Measurements from ENCODE around the gene NFS1. TPM values are rescaled to one million over a fixed set of nuclear protein-coding genes. Genes with fewer than 3 reads are reported as not detected.
"Not testable (repeated sequence)": the region's sequence is repeated elsewhere in the genome, so short reads cannot be mapped to it uniquely, and the experiment has no call there.

The NFS1 gene
- total RNA-seq, 2 donors from 2014 or later: 27.0 to 37.4 TPM

DNA sequence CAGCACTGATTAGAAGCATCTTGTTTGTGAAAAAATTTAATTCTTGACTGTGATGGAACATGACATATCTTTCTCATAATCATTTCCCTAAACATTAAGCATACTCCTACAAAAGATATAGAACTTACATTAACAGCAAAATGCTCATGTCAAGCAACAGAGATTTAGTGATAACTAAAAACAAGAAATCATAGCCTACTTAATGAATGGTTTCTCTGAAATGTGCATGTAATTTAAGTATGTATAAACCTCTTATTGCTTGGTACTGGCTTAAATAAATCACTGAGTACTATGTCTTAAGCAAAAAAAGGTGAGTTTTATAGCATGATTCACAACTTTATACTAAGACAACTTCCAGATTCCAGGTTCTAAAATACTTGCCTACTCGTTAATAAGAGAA is 9.3 kb upstream of the NFS1 start:
- peaks cover 39% of the 10 kb centered on the region for H3K36me3 Mint-ChIP-seq
- ATAC-seq: no peak
- H3K4me1 Mint-ChIP-seq (ENCODE audit: low read depth in 2 of 2): peaks cover 18 to 33% of the 10 kb centered on the region in 2 donors
- H3K27me3 Mint-ChIP-seq: no peaks in the 10 kb centered on the region
- H3K4me3 Mint-ChIP-seq: no peak overlapping the region
- H3K9me3 Mint-ChIP-seq: no peaks in the 10 kb centered on the region
- peak overlapping the region in 1 of 2 donors; percentile 48 for H3K27ac Mint-ChIP-seq
- DNase-seq (ENCODE audit: low spot score): no peak

DNA sequence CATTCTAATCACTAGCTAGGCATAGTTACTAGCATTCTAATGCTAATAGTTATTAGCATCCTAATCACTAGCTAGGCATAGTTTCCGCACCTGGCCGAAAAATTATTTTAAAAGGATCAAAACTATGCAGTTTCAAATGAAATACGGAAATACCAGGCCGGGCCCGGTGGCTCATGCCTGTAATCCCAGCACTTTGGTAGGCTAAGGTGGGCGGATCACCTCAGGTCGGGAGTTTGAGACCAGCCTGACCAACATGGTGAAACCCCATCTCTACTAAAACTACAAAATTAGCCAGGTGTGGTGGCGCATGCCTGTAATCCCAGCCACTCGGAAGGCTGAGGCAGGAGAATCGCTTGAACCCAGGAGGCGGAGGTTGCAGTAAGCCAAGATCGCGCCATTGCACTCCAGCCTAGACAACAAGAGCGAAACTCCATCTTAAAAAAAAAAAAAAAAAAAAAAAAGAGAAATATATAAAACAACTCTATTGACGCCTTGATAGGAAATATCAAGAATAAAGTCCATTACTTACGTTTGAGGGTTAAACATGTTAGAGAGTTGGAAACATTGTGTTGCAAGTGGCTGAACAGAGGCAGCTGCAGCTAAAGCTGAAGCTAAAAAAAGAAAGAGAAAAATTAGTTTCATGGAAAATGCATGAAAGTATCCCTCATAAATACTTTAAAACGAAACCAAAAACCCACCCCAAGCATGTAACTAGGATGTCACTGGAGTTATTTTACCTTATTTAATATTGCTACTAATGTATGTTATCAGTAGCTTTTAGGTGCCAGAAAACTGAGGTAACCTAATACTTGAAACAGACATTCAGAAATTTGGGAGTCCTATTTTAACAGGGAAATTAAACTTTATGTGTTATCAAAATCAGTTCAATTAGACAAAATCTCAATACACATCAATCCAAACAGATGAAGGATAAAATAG is 7.7 kb upstream of the NFS1 start:
- H3K4me3 Mint-ChIP-seq; ATAC-seq; H3K27ac Mint-ChIP-seq; DNase-seq (ENCODE audit: low spot score); H3K9me3 Mint-ChIP-seq; H3K27me3 Mint-ChIP-seq: not testable (repeated sequence)
- H3K4me1 Mint-ChIP-seq (ENCODE audit: low read depth in 2 of 2): peaks cover 19 to 39% of the 10 kb centered on the region in 2 donors
- peaks cover 48% of the 10 kb centered on the region for H3K36me3 Mint-ChIP-seq

DNA sequence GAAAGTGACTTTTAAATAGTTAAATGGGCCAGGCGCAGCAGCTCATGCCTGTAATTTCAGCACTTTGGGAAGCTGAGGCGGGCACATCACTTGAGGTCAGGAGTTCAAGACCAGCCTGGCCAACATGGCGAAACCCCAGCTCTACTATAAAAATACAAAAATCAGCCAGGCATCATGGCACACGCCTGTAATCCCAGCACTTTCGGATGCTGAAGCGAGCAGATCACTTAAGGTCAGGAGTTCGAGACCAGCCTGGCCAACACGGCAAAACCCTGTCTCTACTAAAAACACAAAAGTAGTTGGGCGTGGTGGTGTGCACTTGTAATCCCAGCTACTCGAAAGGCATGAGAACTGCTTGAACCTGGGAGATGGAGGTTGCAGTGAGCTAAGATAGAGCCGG is 6.7 kb upstream of the NFS1 start:
- H3K36me3 Mint-ChIP-seq: peaks cover 40% of the 10 kb centered on the region
- H3K4me1 Mint-ChIP-seq (ENCODE audit: low read depth in 2 of 2): peaks cover 19 to 32% of the 10 kb centered on the region in 2 donors
- H3K27ac Mint-ChIP-seq; H3K4me3 Mint-ChIP-seq; H3K27me3 Mint-ChIP-seq; DNase-seq (ENCODE audit: low spot score); ATAC-seq; H3K9me3 Mint-ChIP-seq: not testable (repeated sequence)

DNA sequence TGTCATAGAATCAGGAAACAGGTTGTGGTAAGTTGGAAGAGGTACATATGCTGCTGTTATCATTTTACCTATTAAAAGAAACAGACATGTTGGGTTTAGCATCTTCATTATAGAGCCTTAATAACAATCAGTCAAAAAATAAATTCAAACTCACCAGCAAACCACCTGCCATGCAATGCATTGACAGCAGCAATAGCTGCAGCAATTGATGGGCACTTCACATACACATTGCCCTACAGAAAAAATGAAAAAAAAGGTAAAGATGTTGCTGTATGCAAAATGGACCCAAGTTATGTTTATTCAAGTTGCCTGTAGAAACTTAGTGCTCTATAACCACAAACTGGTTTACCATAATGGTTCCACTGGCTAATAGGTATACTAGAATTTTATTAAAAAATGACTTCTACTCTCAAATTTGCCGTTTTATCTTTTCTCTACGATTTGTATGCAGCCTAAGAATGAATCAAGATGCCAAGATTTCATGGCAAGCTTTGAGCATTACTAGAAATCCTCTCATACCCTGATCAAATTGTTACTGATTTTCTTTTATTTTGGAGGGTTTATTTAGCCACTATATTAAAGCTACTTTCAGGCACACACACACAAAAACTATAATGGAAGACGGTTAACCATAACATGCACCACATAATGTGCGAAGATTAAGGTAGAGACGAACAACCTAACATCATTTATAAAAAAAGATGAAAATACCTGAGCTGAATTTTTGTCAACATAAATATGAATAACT is 5.5 kb upstream of the NFS1 start:
- Mint-ChIP-seq H3K9me3 (no peaks in the 10 kb centered on the region), H3K27ac (peak overlapping the region in 1 of 2 donors; percentile 67), H3K27me3 (no peaks in the 10 kb centered on the region), H3K4me1 (ENCODE audit: low read depth in 2 of 2) (peaks cover 25 to 38% of the 10 kb centered on the region in 2 donors), H3K4me3 (no peak overlapping the region), H3K36me3 (peaks cover 37% of the 10 kb centered on the region)
- ATAC-seq (no peak), DNase-seq (ENCODE audit: low spot score) (no peak)

DNA sequence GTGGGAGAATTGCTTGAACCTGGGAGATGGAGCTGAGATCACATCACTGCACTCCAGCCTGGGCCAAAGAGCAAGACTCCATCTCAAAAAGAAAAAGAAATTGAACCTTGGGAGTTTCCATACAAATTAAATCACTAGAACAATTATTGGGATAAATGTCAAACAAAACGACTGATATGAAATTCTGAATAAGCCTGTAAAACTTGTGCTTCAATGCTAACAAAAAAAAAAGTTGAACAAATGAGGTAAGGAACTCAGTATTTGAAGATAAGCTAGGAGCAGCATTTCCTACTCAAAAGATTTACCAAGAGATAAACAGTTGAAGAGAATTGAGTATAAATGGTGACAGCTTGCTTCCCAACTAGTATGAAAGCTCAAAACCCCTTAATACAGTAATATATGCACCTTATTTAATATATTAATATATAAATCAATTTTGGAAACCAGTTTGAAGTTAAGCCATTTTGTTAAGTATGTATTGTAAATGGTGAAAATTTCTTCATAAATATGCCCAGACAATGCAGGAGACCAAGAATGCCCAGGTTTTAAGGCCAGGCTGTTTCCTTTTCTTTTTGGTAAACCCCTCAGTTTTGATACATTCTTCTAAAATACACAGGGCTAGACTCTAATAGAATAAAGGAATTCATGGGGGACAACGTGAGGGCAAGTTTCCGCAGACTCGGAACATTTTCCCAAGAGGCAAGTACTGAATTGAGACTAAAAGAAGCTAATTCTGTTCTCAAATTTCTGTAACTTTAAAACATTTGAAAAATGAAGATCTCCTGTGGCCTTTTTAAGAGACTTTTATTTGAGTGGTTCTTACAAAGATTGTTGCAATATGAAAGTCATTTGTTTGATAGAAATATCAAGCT is 3.9 kb upstream of the NFS1 start:
- Mint-ChIP-seq H3K36me3 (peaks cover 39% of the 10 kb centered on the region), H3K27ac (peak overlapping the region; percentile 50 to 67), H3K27me3 (no peaks in the 10 kb centered on the region), H3K4me1 (ENCODE audit: low read depth in 2 of 2) (peaks cover 32 to 37% of the 10 kb centered on the region in 2 donors), H3K9me3 (no peaks in the 10 kb centered on the region), H3K4me3 (no peak overlapping the region)
- no peak for DNase-seq (ENCODE audit: low spot score)
- no peak for ATAC-seq

DNA sequence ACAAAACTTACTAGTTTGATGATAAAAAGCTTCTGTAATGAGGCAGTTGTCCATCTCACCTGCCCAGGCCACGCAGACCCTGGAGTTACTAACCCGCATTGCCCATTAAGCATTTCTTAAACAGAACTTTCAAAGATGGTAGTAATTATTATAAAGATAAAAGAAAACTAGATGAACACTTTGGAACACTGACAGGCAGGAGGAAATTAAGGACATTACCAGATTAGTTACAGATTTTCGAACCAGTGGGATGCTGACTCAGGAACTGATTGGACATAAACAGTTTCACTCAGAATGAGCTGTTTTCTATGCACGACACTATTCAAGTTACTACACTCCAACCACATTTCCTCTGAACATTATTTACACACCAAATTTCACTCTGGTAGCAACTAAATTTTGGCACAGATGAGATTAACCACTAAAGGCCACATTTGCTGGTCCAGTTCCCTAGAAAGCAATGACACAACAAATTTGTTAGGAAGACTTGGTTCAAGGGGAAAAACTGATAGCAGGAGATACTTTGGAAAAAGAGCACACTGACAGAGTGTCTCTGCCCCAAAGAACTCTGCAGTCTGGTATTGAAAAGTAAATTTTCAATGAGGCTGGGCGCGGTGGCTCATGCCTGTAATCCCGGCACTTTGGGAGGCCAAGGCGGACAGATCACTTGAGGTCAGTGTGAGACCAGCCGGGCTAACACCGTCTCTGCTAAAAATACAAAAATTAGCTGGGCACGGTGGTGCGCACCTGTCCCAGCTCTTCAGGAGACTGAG is 3.1 kb upstream of the NFS1 start:
- Mint-ChIP-seq H3K27ac (peak overlapping the region; percentile 39 to 50), H3K27me3 (no peaks in the 10 kb centered on the region), H3K4me3 (no peak overlapping the region), H3K36me3 (peaks cover 39% of the 10 kb centered on the region), H3K9me3 (no peaks in the 10 kb centered on the region), H3K4me1 (ENCODE audit: low read depth in 2 of 2) (peaks cover 40 to 46% of the 10 kb centered on the region in 2 donors)
- DNase-seq (ENCODE audit: low spot score): no peak
- no peak for ATAC-seq

DNA sequence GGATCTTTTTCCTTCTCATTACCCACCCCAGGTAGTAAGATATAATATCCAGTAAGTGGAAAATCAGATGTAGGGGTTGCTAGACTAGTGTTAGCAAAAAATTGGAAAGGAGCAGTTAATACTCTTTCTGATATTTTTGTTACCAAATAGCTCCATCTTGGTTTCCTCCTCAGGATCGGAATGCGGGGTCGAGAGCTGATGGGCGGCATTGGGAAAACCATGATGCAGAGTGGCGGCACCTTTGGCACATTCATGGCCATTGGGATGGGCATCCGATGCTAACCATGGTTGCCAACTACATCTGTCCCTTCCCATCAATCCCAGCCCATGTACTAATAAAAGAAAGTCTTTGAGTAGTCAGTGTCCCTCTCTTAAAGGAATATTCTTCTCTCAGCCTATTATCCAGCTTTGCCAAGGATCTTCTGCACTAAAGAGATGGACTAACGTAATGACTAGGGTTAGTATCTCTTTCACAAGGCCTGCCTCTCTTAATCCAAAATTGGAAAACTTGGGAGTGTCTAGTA is 1.5 kb upstream of the NFS1 start:
- Mint-ChIP-seq H3K27me3 (no peaks in the 10 kb centered on the region), H3K4me3 (peak overlapping the region; percentile 98), H3K9me3 (no peaks in the 10 kb centered on the region), H3K36me3 (peaks cover 39% of the 10 kb centered on the region), H3K4me1 (ENCODE audit: low read depth in 2 of 2) (peaks cover 41 to 47% of the 10 kb centered on the region in 2 donors), H3K27ac (peak overlapping the region; percentile 88 to 98)
- ATAC-seq (no peak), DNase-seq (ENCODE audit: low spot score) (no peak)

DNA sequence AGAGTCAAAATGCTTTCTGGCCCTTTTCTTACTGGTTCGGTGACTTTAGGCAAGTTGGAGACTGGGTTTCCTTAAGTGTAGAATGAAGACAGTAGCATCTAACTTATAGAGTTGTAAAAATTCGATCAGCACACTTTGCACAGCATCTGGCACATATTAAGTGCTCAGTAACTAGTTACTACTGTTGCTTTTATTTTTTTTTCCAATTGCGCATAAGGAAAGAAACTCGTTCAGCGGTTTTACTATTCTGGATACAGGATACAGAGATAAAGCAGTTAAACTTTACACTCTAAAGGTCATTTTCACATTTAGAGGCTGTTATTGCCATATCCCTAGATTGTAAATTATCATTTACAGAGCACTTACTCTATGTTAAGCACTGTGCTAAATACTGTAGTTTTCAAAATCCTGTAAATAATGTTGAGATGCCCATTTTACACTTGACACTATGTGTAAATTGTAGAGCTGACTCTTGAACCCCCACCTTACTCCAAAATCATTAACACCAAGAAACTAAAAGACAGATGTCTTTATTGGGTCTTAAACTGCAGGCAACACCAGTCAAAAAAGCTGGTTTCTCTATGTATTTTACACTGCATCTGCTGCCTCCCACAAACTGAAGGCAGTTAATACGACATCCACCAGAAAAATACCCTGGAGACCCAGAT is 939 bp upstream of the NFS1 start:
- no peak for DNase-seq (ENCODE audit: low spot score)
- H3K36me3 Mint-ChIP-seq: peaks cover 41% of the 10 kb centered on the region
- H3K27ac Mint-ChIP-seq: peak overlapping the region; percentile 88 to 98
- peaks cover 44 to 47% of the 10 kb centered on the region in 2 donors for H3K4me1 Mint-ChIP-seq (ENCODE audit: low read depth in 2 of 2)
- peak overlapping the region; percentile 98 for H3K4me3 Mint-ChIP-seq
- no peaks in the 10 kb centered on the region for H3K9me3 Mint-ChIP-seq
- no peak for ATAC-seq
- H3K27me3 Mint-ChIP-seq: no peaks in the 10 kb centered on the region

DNA sequence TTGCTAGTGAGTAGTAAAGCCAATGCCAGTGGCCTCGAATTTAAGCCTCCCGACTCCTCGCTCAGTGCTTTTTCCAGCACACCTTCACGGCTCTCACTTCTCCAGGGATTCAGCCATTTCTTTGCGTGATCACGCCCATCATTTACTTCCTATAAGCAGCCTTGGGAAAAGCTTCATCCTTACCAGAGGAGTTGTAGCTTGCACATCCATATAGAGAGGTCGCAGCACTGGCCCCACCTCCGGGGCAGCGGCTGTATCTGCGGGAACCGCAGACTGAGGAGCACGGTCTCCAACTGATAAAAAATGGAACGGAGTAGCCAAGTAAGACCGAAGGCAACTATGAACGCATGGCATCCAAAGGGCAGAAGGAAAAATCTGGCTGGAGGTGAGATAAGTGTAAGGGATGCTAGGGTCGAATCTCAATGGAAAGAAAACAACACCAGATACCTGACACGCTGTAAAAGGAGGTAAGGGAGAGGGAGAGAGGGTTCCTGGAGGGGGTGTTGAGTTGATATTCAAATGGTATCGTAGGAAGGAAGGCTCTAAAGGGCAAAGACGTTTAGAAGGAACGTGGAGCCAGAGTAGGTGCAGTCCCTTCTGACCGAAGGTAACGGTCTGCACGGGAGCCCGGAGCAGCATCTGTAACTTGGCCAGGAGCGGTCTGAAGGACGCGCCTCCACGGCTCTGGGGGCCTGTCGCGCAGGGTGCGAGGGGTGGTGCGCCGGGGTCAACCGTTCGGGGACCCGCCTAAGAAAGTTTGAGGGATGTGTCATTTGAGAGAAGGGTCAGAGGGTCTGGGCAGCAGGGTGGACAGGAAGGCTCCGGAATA is 640 bp downstream of the NFS1 start:
- no peak for DNase-seq (ENCODE audit: low spot score)
- ATAC-seq: peak; percentile 64
- Mint-ChIP-seq H3K9me3 (no peaks in the 10 kb centered on the region), H3K36me3 (peaks cover 27% of the 10 kb centered on the region), H3K4me1 (ENCODE audit: low read depth in 2 of 2) (peaks cover 38 to 42% of the 10 kb centered on the region in 2 donors), H3K27me3 (no peaks in the 10 kb centered on the region), H3K27ac (peak overlapping the region; percentile 88 to 98), H3K4me3 (peak overlapping the region; percentile 98)

DNA sequence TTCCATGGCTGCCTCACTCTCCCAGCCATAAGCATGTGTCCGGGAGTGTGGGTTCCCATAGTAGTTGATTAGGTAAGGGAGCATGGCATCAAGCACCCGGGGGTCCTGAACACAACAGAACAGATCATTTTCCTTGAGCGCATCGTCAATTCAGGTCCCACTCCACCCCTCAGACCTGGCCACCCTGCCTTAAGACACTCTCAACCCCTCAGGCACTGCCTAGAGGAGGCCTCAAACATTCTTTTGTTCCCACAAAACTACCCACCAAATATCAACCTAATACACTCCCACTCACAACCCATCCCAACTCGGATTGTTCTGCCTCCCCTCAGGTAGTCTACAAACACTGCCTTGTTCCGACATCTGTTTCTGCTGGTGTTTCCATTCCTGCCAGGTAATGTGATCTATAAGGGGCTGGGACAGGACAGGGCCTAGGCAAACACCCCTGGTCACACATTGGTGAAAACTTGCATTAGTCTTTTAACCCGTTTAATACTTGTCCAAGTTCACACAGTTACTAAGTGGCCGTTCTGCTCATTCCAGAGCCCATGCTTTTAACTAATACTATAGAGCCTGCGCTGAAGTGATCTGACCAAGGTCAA is 1.4 kb downstream of the NFS1 start:
- peaks cover 37 to 40% of the 10 kb centered on the region in 2 donors for H3K4me1 Mint-ChIP-seq (ENCODE audit: low read depth in 2 of 2)
- no peaks in the 10 kb centered on the region for H3K9me3 Mint-ChIP-seq
- peak overlapping the region; percentile 98 for H3K4me3 Mint-ChIP-seq
- ATAC-seq: no peak
- H3K27me3 Mint-ChIP-seq: no peaks in the 10 kb centered on the region
- peaks cover 20% of the 10 kb centered on the region for H3K36me3 Mint-ChIP-seq
- no peak for DNase-seq (ENCODE audit: low spot score)
- H3K27ac Mint-ChIP-seq: peak overlapping the region; percentile 88 to 98

DNA sequence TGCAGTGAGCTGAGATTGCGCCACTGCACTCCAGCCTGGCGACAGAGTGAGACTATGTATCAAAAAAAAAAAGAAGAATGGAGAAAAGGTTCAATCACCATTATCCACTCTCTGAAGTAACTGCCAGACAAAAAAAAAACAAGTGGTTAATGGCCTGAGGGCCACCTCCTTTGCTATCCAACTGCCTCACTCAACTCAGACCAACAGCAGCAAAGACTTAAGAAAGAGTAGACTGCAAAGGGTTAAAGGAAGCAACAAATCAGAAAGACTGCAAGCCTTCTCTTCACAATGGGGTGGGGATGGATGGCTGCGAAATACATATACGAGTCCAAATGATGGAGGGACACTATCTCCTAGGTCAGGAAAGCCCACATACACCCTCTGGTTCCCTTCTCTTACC is 3.2 kb downstream of the NFS1 start:
- ATAC-seq: no peak
- H3K9me3 Mint-ChIP-seq: no peaks in the 10 kb centered on the region
- no peak overlapping the region for H3K27ac Mint-ChIP-seq
- DNase-seq (ENCODE audit: low spot score): no peak
- no peaks in the 10 kb centered on the region for H3K27me3 Mint-ChIP-seq
- no peak overlapping the region for H3K4me3 Mint-ChIP-seq
- H3K4me1 Mint-ChIP-seq (ENCODE audit: low read depth in 2 of 2): peaks cover 32 to 36% of the 10 kb centered on the region in 2 donors
- peaks cover 17% of the 10 kb centered on the region for H3K36me3 Mint-ChIP-seq
